Activated CD4-positive, alpha-beta T cell treated with anti-CD3 and anti-CD28 coated beads, Interleukin-2, amount 50 U/mL, for 24 hours (primary cell): Measurements from ENCODE around the gene PAX2.
A peak's percentile ranks its signal among the peaks of the same experiment; 100 is the strongest.

Source experiments
- DNase-seq, 2 donors: peaks; one replicate each; pipeline ENCODE4 v3.0.0-alpha.2; 2020; ENCODE audit warnings: low read depth in 1 of 2, low spot score in 1 of 2

The PAX2 gene

GRCh38 chr10:100835810-100836209 is 90.4 kb downstream of the PAX2 start:
- DNase-seq, result no peak

GRCh38 chr10:100836891-100837290 is 91.5 kb downstream of the PAX2 start:
- DNase-seq, result no peak

- DNase-seq, result no peak
Measured at GRCh38 chr10:100837300-100837699, 91.9 kb downstream of the PAX2 start.

- DNase-seq, result no peak
Measured at GRCh38 chr10:100838986-100839385, 93.6 kb downstream of the PAX2 start.

- DNase-seq, result no peak
Measured at GRCh38 chr10:100841528-100841927, 96.1 kb downstream of the PAX2 start.

GRCh38 chr10:100847440-100847839 is 102.1 kb downstream of the PAX2 start:
- DNase-seq, result peak in 1 of 2 donors; percentile 49

GRCh38 chr10:100848770-100849169 is 103.4 kb downstream of the PAX2 start:
- no peak for DNase-seq

- DNase-seq, result no peak
Measured at GRCh38 chr10:100858261-100858660, 112.9 kb downstream of the PAX2 start.

- DNase-seq, result no peak
Measured at GRCh38 chr10:100858747-100859483, 113.5 kb downstream of the PAX2 start.

GRCh38 chr10:100859484-100859763 is 114.0 kb downstream of the PAX2 start:
- DNase-seq, result no peak

- no peak for DNase-seq
Measured at GRCh38 chr10:100863433-100863832, 118.1 kb downstream of the PAX2 start.

- DNase-seq, result no peak
Measured at GRCh38 chr10:100864036-100864885, 118.9 kb downstream of the PAX2 start.

GRCh38 chr10:100864978-100865377 is 119.6 kb downstream of the PAX2 start:
- DNase-seq, result no peak

GRCh38 chr10:100866010-100866409 is 120.6 kb downstream of the PAX2 start:
- DNase-seq, result no peak

GRCh38 chr10:100866575-100867098 is 121.3 kb downstream of the PAX2 start:
- no peak for DNase-seq

- DNase-seq, result no peak
Measured at GRCh38 chr10:100867261-100867963, 122.0 kb downstream of the PAX2 start.

- DNase-seq, result no peak
Measured at GRCh38 chr10:100868382-100868781, 123.0 kb downstream of the PAX2 start.

GRCh38 chr10:100869399-100869798 is 124.0 kb downstream of the PAX2 start:
- DNase-seq, result no peak

- peak; percentile 26 to 30 for DNase-seq
Measured at GRCh38 chr10:100872034-100872791, 126.8 kb downstream of the PAX2 start.

GRCh38 chr10:100873146-100873826 is 127.9 kb downstream of the PAX2 start:
- no peak for DNase-seq
